Measurements from ENCODE around the gene STK32B.

STK32B gene

GRCh38 chr4:5114950-5115349, 63.7 kb downstream of the STK32B start:
- H3K4me3 ChIP-seq (ENCODE audit: control insufficient read depth, low read depth, low read length), result no peak overlapping the region
- DNase-seq (ENCODE audit: low read depth), result no peak
- no peak for TF ChIP-seq CTCF (conservative IDR thresholded peaks at IDR 0.05; ENCODE audit: control insufficient read depth, insufficient read depth, low read depth, low read length)

- no peak overlapping the region for H3K4me3 ChIP-seq (ENCODE audit: control insufficient read depth, low read depth, low read length)
- no peak for TF ChIP-seq CTCF (conservative IDR thresholded peaks at IDR 0.05; ENCODE audit: control insufficient read depth, insufficient read depth, low read depth, low read length)
- DNase-seq (ENCODE audit: low read depth), result no peak
These were observed 67.0 kb downstream of the STK32B start for GRCh38 chr4:5118091-5118786.

- H3K4me3 ChIP-seq (ENCODE audit: control insufficient read depth, low read depth, low read length), result no peak overlapping the region
- DNase-seq (ENCODE audit: low read depth), result no peak
- no peak for TF ChIP-seq CTCF (conservative IDR thresholded peaks at IDR 0.05; ENCODE audit: control insufficient read depth, insufficient read depth, low read depth, low read length)
These were observed 67.9 kb downstream of the STK32B start for GRCh38 chr4:5118994-5119835.

- TF ChIP-seq CTCF (conservative IDR thresholded peaks at IDR 0.05; ENCODE audit: control insufficient read depth, insufficient read depth, low read depth, low read length), result no peak
- no peak for DNase-seq (ENCODE audit: low read depth)
- no peak overlapping the region for H3K4me3 ChIP-seq (ENCODE audit: control insufficient read depth, low read depth, low read length)
These were observed 68.8 kb downstream of the STK32B start for GRCh38 chr4:5120067-5120466.

- no peak for DNase-seq (ENCODE audit: low read depth)
- no peak for TF ChIP-seq CTCF (conservative IDR thresholded peaks at IDR 0.05; ENCODE audit: control insufficient read depth, insufficient read depth, low read depth, low read length)
- H3K4me3 ChIP-seq (ENCODE audit: control insufficient read depth, low read depth, low read length), result no peak overlapping the region
These were observed 69.2 kb downstream of the STK32B start for GRCh38 chr4:5120468-5120867.

- no peak overlapping the region for H3K4me3 ChIP-seq (ENCODE audit: control insufficient read depth, low read depth, low read length)
- no peak for TF ChIP-seq CTCF (conservative IDR thresholded peaks at IDR 0.05; ENCODE audit: control insufficient read depth, insufficient read depth, low read depth, low read length)
- DNase-seq (ENCODE audit: low read depth), result no peak
These were observed 70.8 kb downstream of the STK32B start for GRCh38 chr4:5122114-5122513.

All from fibroblast of mammary gland (primary cell).